CMK (cell line): Measurements from ENCODE around the gene CDC42BPB.

Experiments used
- DNase-seq: peaks from one replicate; pipeline ENCODE4 v3.0.0-alpha.2; 2010; ENCODE audit warnings: low read depth

Gene CDC42BPB

DNA sequence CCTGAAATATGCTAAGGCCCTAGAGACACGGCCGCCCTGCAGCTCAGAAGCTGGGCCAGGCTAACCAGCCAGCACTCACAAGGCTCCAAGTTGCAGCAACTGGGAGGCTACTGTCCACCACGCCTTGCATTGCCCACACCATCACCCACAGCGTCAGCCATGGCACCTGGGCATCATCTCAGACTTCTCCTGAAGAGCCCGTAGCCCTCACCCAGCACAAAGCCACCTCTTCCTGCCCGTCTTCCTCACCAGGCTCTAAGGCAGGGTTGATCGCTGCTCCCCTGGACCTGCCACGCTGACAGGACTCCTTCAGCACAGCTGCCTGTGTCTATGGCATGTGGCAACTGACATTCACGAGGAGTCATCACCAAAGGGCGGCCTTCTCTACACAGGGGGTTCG is 38.1 kb downstream of the CDC42BPB start:
- no peak for DNase-seq

DNA sequence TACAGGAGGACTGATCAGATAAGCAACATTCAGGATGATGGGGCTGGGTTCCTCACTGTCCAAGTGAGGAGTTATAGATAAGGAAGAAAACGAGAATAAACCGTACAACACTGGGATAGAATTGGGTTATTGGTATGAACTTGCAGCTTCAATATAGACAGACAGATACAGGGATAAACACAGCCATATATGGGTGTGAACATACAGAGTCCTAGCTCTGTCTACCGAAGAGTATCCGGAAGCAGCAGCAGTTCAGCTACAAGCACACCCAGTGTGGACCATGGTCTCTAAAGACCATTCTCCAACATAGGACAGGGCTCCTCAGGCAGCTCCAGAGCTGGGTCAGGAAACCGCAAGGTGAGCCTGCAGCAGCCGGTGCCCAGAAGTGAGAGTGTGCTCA is 40.8 kb downstream of the CDC42BPB start:
- no peak for DNase-seq

GRCh38 chr14:103016071-103016470 is 41.3 kb downstream of the CDC42BPB start:
- DNase-seq, result no peak

- DNase-seq, result no peak
Observed at GRCh38 chr14:103015426-103015825, 41.9 kb downstream of the CDC42BPB start.

DNA sequence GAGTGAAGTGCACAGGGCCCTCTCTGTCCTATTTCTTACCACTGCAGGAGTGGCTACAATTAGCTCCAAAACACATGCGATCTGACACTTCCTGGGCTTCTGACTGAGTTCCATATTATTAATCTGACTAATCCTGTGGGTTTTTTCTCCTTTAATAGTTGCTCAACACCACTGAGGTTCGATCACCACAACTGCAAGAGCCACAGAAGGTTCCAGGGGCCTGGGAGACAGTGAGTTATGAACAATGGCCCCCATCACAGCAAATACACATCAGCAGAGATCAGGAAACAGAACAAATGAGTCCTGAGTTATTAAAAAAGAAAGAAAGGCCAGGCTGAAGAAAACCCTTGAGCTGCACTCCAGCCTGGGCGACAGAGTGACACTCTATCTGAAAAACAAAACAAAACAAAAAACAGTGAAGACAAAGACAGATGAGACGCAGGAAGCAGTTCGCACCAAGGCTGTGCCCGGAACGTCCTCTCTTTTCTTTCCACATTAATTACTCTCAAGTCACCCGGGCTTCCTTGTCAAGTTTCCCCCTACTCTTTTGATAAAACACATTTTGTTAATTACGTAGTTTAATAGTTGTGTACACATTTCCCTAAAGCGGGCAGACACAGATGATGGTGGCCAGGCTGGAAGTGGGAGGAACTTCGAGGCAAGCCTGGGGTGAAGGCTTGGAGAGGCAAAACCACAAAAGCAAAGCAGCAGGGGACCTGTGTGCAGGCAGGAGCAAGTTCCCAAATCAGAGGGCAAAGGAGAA is 42.7 kb downstream of the CDC42BPB start:
- no peak for DNase-seq

- no peak for DNase-seq
Observed at GRCh38 chr14:103013028-103013427, 44.3 kb downstream of the CDC42BPB start.

- no peak for DNase-seq
Observed at GRCh38 chr14:103009559-103009958, 47.8 kb downstream of the CDC42BPB start.

- DNase-seq, result no peak
Observed at GRCh38 chr14:103008768-103009357, 48.5 kb downstream of the CDC42BPB start.

GRCh38 chr14:103008126-103008525 is 49.2 kb downstream of the CDC42BPB start:
- no peak for DNase-seq

GRCh38 chr14:103007555-103007954 is 49.8 kb downstream of the CDC42BPB start:
- DNase-seq, result no peak

DNA sequence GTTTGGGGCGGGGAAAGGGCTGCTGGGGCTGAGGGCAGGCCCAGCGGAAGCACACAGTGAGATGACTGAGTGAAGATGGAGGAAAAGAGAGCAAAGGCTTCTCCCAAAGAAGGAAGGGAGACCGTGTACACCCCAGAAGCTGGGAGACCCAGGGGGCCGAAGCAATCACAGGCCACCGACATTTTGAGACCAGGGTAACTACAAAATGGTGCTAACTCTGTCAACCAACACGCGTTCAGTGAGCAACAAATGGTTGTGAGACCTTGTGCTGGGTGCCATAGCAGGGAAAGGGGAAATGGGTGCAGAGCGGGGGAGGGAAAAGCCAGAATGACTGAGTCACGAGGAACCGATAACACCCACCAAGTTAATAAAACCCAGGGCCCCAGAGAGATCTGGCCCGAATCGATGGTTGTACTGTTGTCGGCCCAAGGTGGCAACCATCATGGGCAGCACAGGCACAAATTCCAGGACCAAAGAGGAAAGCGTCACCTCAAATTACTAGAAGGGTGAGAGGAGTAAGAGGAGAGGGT is 50.3 kb downstream of the CDC42BPB start:
- no peak for DNase-seq

DNA sequence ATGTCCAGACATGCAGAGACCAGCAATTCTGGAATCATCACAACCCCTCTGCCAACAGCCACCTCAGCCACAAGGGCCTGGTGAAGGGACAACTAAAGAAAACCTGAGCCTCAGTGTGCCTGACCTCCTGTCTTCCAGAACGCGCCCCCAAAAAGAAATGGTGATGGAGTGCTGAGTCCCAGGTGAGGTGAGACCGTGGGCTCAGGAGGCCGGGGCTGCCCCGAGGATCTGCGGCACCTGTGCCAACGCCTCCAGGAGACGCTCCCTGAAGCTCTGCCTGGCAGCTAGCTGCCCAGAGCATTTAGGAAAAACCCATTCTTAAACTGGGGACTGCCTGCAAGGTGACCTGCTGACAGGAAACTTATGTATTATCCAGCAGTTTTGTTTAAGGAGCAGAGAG is 51.2 kb downstream of the CDC42BPB start:
- DNase-seq, result no peak

DNA sequence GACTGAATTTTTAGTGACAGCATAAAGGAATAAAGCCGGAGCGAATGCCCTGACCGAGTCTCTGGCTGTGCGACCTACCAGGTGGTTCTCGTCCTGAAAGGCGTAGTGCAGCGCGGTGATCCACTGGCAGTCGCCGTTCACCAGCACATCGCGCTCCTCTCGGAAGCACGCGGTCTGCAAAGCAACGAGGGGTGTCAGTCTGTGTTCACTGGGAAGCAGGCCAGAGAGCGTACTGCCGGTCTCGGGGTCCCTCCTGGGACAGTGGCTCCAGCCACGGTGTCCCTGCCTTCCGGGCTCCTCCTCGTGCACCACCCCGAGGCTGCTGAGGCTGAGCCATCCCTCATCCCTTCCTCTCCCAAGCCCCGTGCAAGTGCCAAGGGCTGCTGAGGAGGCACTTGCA is 53.5 kb downstream of the CDC42BPB start:
- no peak for DNase-seq

DNA sequence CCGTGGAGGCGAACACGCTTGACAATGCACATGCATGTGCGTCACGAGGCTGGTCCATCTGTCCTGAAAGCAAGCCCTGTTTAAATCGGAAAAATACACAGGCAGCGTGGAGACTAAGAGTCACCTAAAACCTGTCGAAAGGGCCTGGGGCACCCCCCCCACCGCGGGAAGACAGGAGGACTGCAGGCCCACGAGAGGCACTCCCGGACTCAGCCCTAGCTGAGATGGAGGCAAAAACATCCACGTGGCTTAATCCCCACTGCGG is 54.1 kb downstream of the CDC42BPB start:
- DNase-seq, result no peak

DNA sequence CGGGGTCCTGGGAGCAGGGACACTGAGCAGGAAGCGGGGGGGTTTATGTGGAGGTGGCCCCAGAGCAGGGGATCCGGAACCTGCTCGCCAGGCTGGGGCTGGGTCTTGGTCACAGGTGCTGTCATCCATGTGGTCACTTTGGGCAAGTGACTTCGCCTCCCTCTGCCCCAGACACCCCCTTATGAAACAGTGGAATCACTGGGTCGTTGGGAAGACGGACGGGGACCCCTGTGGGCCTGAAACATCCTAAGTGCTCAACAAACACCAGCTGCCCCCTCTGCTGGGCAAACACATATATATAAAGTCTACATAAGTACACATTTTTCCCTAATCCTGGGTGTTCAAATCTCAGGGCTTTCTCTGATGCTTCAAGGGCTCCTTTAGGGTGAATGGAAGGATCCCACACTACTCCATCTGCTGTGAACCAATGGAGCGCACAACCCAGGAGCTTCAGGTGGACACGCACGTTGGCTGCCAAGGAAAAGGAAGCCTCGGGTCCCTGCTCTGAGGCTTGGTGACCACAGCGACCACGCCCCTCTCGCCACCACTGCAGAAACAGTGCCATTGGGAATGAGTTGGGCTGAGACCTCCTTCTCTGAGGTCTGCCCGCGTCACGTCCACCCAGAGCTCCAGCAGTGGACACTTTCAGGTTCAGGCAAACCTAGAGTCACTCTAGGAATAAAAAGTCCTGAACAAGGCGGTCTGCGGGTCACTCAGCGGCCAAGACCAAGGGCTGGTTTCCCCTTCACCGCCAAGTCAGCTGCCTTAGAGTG is 54.6 kb downstream of the CDC42BPB start:
- DNase-seq, result peak; percentile 29

DNA sequence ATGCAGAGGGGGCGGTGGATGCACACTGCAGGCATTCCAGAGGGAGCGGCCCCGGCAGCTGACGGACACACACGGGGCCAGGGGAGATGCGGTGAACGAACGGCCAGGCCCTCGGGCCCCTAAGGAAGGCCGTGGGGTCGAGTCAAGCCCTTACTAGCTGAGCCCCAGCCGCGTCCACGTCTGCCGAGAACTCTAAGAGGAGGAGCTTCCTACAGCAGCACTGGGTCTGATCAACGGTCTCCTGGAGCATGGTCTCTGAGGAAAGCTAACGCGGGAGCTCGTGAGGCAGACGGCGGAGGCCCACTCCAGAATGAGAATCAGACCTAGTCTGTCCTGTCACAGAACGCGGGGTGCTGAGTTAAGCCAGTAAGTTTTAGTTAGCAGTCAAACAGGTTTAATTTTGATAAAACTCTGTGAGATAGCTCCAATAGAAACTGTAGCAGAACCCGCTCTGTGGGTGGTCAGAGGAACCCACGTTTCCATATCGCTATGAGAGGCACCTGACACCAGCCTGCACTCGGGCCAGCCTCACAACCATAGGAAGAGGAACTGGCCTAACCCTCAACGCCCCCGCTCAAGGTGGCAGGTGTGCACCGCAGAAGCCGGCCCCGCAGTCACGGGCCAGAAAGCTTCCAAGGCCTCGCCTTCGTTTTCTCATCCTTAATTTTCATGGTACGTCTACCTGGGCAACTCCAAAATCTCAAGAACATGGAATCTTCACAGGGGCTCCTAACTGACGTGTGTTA is 55.5 kb downstream of the CDC42BPB start:
- no peak for DNase-seq

GRCh38 chr14:103001226-103001625 is 56.1 kb downstream of the CDC42BPB start:
- DNase-seq, result no peak

GRCh38 chr14:103000291-103000921 is 56.9 kb downstream of the CDC42BPB start:
- no peak for DNase-seq

GRCh38 chr14:102999227-102999895 is 58.0 kb downstream of the CDC42BPB start:
- no peak for DNase-seq

DNA sequence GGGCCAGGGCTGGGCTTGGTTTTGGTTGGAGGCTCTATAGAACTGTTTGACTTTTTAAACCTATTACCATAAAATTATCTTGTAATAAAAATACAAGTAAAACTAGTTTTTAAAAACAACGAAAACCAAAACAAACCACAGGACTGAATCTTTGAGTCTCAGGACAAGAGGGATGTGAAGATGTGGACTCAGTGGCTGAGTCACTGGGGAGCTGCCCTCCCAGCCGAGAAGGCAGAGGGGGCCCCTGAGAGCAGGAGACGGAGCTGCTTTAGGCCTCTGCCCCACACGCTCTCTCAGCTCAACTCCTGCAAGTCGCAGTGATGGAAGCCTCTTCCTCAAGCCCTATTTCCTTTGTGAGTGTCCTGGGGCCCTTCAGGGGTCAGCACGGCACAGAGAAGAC is 59.0 kb downstream of the CDC42BPB start:
- no peak for DNase-seq

DNA sequence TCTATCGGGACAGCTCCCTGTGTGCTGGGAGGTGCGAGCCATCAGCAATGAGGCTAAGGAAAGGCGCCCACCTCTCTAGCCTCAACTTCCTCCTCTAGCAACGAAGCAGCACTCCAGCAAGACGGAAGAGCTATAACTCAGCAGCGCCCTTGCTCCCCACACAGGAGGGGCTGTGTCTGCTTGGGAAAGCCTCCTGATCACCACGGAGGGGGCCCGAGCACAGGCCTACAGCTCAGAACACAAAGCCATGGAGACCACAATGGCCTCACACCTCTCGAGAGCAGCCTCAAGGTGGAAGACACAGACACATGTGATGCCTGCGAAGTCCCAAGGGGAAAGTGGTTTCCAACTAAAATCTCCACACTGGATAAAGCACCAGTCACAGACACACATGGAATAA is 60.4 kb downstream of the CDC42BPB start:
- DNase-seq, result no peak
